Breast epithelium (tissue), 4 donors: ENCODE measurements around the gene PDZD7. TPM values are rescaled to one million over a fixed set of nuclear protein-coding genes. Genes with fewer than 3 reads are reported as not detected.

Source experiments
- DNase-seq, 2 donors: peaks; one replicate each; pipeline ENCODE4 v3.0.0-alpha.2; 2019; ENCODE audit warnings: low spot score in 2 of 2
- H3K27ac ChIP-seq, 2 donors: fragments of 200-600 bp; sonication (generic) in 1 of 2; one replicate each; pipeline ENCODE4 v1.5.1; 2016 to 2019; ENCODE audit warnings: mild to moderate bottlenecking in 1 of 2
- H3K27me3 ChIP-seq, 2 donors: fragments of 200-600 bp; sonication (generic) in 1 of 2; one replicate each; pipeline versions ENCODE4 v1.5.1 to v1.6.0; 2017 to 2019; ENCODE audit warnings: control low read depth in 1 of 2, mild to moderate bottlenecking in 1 of 2
- H3K36me3 ChIP-seq: fragments of 200-600 bp; one replicate; pipeline ENCODE4 v1.5.1; 2019
- H3K4me1 ChIP-seq, 2 donors: fragments of 200-600 bp; sonication (generic); one replicate each; pipeline ENCODE4 v1.5.1; 2016 to 2019; ENCODE audit warnings: control low read depth in 1 of 2
- H3K4me3 ChIP-seq, 3 donors: fragments of 200-600 bp; sonication (generic); 1 replicate in 2 of 3; 2 replicates in 1 of 3; pipeline ENCODE4 v1.5.1; 2016 to 2019; ENCODE audit warnings: mild to moderate bottlenecking in 3 of 3, moderate library complexity in 2 of 3
- H3K9me3 ChIP-seq, 2 donors: fragments of 200-600 bp; sonication (generic) in 1 of 2; one replicate each; pipeline ENCODE4 v1.5.1; 2016 to 2019; ENCODE audit warnings: control low read depth in 1 of 2
- CTCF ChIP-seq, 3 donors: fragments of 450-650 bp; IDR thresholded peaks; one replicate each; pipeline ENCODE4 v1.5.1; 2016 to 2017; ENCODE audit warnings: antibody characterized with exemption in 3 of 3, mild to moderate bottlenecking in 3 of 3, moderate library complexity in 3 of 3
- POLR2A ChIP-seq: fragments of 450-650 bp; IDR thresholded peaks from one replicate; pipeline ENCODE4 v1.6.1; 2016; ENCODE audit warnings: antibody characterized with exemption, mild to moderate bottlenecking, moderate library complexity
- POLR2AphosphoS5 ChIP-seq, 3 donors: sonication (generic); formaldehyde crosslinking; IDR thresholded peaks; one replicate each; pipeline ENCODE4 v1.6.1; 2017; ENCODE audit warnings: antibody characterized with exemption in 3 of 3
- intact Hi-C: fragments of 100-400 bp; cut with DNase I; formaldehyde crosslinking; loops from one replicate; pipeline ENCODE4 v1.15.1; 2023; ENCODE audit warnings: low total_unique reads
- total RNA-seq, 3 donors: library from RNA; depleted of rRNA; stranded (reverse); fragments of >200 nt; gene quantifications; one replicate each; pipeline ENCODE4 v1.1.0, GENCODE V29; 2016

PDZD7 gene
- total RNA-seq, 3 donors from 2014 or later = 0.48 to 2.3 (median 0.66) TPM

GRCh38 chr10:101021692-101022251 lies 9.2 kb downstream of the PDZD7 start:
- Histone ChIP-seq H3K36me3 (no peaks in the 10 kb centered on the region), H3K27me3 (no peaks in the 10 kb centered on the region), H3K27ac (no peak overlapping the region), H3K9me3 (no peaks in the 10 kb centered on the region), H3K4me3 (no peak overlapping the region), H3K4me1 (peaks cover 0 to 3% of the 10 kb centered on the region in 2 donors)
- DNase-seq = no peak
- no peak for TF ChIP-seq POLR2AphosphoS5 (IDR thresholded peaks at IDR 0.05)
- no peak for TF ChIP-seq CTCF (IDR thresholded peaks at IDR 0.05)
- TF ChIP-seq POLR2A = no peak
- intact Hi-C loops = loop anchor here (2.0 kb wide), 1 partner anchor 19 kb away; no protein-coding TSS in a partner anchor

GRCh38 chr10:101021239-101021638 lies 9.7 kb downstream of the PDZD7 start:
- intact Hi-C loops = loop anchor here (2.0 kb wide), 1 partner anchor 20 kb away; no protein-coding TSS in a partner anchor
- H3K9me3 ChIP-seq = no peaks in the 10 kb centered on the region

GRCh38 chr10:101020427-101021075 lies 10.4 kb downstream of the PDZD7 start:
- TF ChIP-seq CTCF (IDR thresholded peaks at IDR 0.05) = no peak
- no peak for TF ChIP-seq POLR2A
- no peak for TF ChIP-seq POLR2AphosphoS5 (IDR thresholded peaks at IDR 0.05)
- no peak overlapping the region for H3K4me3 ChIP-seq
- DNase-seq = no peak
- H3K27me3 ChIP-seq = no peaks in the 10 kb centered on the region
- peaks cover 0 to 3% of the 10 kb centered on the region in 2 donors for H3K4me1 ChIP-seq
- no peak overlapping the region for H3K27ac ChIP-seq
- intact Hi-C loops = loop anchor here (2.0 kb wide), 1 partner anchor 20 kb away; no protein-coding TSS in a partner anchor
- no peaks in the 10 kb centered on the region for H3K9me3 ChIP-seq
- H3K36me3 ChIP-seq = no peaks in the 10 kb centered on the region

More at GRCh38 chr10:101021239-101021638, 9.7 kb downstream of the PDZD7 start:
- Histone ChIP-seq H3K27me3 (no peaks in the 10 kb centered on the region), H3K36me3 (no peaks in the 10 kb centered on the region), H3K4me1 (peaks cover 0 to 3% of the 10 kb centered on the region in 2 donors), H3K27ac (no peak overlapping the region), H3K4me3 (no peak overlapping the region)
- no peak for DNase-seq
- no peak for TF ChIP-seq POLR2AphosphoS5 (IDR thresholded peaks at IDR 0.05)
- TF ChIP-seq POLR2A = no peak
- TF ChIP-seq CTCF (IDR thresholded peaks at IDR 0.05) = no peak

GRCh38 chr10:101019440-101019703 lies 11.6 kb downstream of the PDZD7 start:
- no peak for TF ChIP-seq POLR2AphosphoS5 (IDR thresholded peaks at IDR 0.05)
- no peak for TF ChIP-seq POLR2A
- TF ChIP-seq CTCF (IDR thresholded peaks at IDR 0.05) = no peak
- Histone ChIP-seq H3K27ac (no peak overlapping the region), H3K36me3 (no peaks in the 10 kb centered on the region), H3K4me3 (no peak overlapping the region), H3K4me1 (peaks cover 0 to 3% of the 10 kb centered on the region in 2 donors), H3K9me3 (no peaks in the 10 kb centered on the region), H3K27me3 (no peaks in the 10 kb centered on the region)
- intact Hi-C loops = no loop called here
- DNase-seq = no peak
